GM12878 (cell line): ENCODE measurements around the gene CSH2. TPM values are rescaled to one million over a fixed set of nuclear protein-coding genes. Genes with fewer than 3 reads are reported as not detected.
A peak's percentile ranks its signal among the peaks of the same experiment; 100 is the strongest.
"Not testable (repeated sequence)": the region's sequence is repeated elsewhere in the genome, so short reads cannot be mapped to it uniquely, and the experiment has no call there.

Experiments
- ATAC-seq: fragments of 200-7000 bp; cut with Tn5 transposase; 3 replicates; pipeline ENCODE4 v1.9.1; 2020; ENCODE audit warnings: mild to moderate bottlenecking, moderate library complexity
- BruUV-seq: library from RNA; stranded (reverse); fragments of 400-500 nt; replicated peaks from 2 replicates; lab custom pipeline; 2021; lab: Mats Ljungman, UMichigan
- CTCF ChIA-PET: fragments of 300-600 bp; sonication (Branson Sonifier 250); formaldehyde crosslinking; extraction: SDS; loops from one replicate; lab custom pipeline; 2021; ENCODE audit warnings: inconsistent platforms; lab: Yijun Ruan, JAX
- POLR2A ChIA-PET: fragments of 350-600 bp; formaldehyde crosslinking; extraction: SDS; loops from one replicate; lab custom pipeline; 2021; ENCODE audit warnings: inconsistent platforms; lab: Charles Lee
- RAD21 ChIA-PET: fragments of 300-600 bp; sonication (Branson Sonifier 250); formaldehyde crosslinking; loops from one replicate; lab custom pipeline; 2023; ENCODE audit warnings: antibody characterized with exemption; ENCODE audit not compliant: unreplicated experiment; lab: Charles Lee
- SMC1A ChIA-PET: fragments of 300-600 bp; sonication (Branson Sonifier 250); formaldehyde crosslinking; loops from one replicate; lab custom pipeline; 2023; ENCODE audit not compliant: unreplicated experiment, uncharacterized antibody; lab: Charles Lee
- DNase-seq: peaks from one replicate; pipeline ENCODE4 v3.0.0-alpha.2; 2011; ENCODE audit warnings: low read depth, low spot score
- FAIRE-seq: peaks from 3 replicates; lab custom pipeline; 2011; peaks lifted over from hg19 to GRCh38; lab: Jason Lieb, UNC
- H2AFZ ChIP-seq: 2 replicates; pipeline ENCODE4 v1.6.0; 2011; ENCODE audit warnings: low read depth, low read length, control low read depth; ENCODE audit not compliant: control insufficient read depth
- H3K27ac ChIP-seq: 2 replicates; pipeline ENCODE4 v1.5.1; 2011; ENCODE audit warnings: control low read depth; ENCODE audit not compliant: control insufficient read depth, insufficient read depth
- H3K27me3 ChIP-seq, 2 experiments: replicated peaks in 1 of 2; 2 replicates each; pipeline versions ENCODE4 v1.6.0 to v1.6.1; 2011; ENCODE audit warnings: low read length in 1 of 2; ENCODE audit not compliant: control insufficient read depth in 2 of 2, insufficient read depth in 2 of 2
- H3K36me3 ChIP-seq, 2 experiments: 2 replicates each; pipeline ENCODE4 v1.5.1; 2011; ENCODE audit warnings: low read length in 1 of 2; ENCODE audit not compliant: control insufficient read depth in 2 of 2, insufficient read depth in 2 of 2
- H3K4me1 ChIP-seq: 2 replicates; pipeline ENCODE4 v1.6.1; 2011; ENCODE audit warnings: mild to moderate bottlenecking, low read length, moderate library complexity, mixed read lengths; ENCODE audit not compliant: control insufficient read depth, insufficient read depth
- H3K4me2 ChIP-seq: 2 replicates; pipeline ENCODE4 v1.6.0; 2011; ENCODE audit warnings: control low read depth; ENCODE audit not compliant: control insufficient read depth, insufficient read depth
- H3K4me3 ChIP-seq: fragments of 200-600 bp; sonication (generic); 2 replicates; pipeline ENCODE4 v1.5.1; 2016
- H3K79me2 ChIP-seq: 2 replicates; pipeline ENCODE4 v1.6.0; 2011; ENCODE audit warnings: low read length; ENCODE audit not compliant: control insufficient read depth, insufficient read depth
- H3K9ac ChIP-seq: 2 replicates; pipeline ENCODE4 v1.8.0; 2011; ENCODE audit warnings: low read length, control low read depth, mixed read lengths; ENCODE audit not compliant: control insufficient read depth, insufficient read depth
- H3K9me3 ChIP-seq: replicated peaks from 3 replicates; pipeline ENCODE4 v1.5.1; 2011; ENCODE audit warnings: mild to moderate bottlenecking, low read length; ENCODE audit not compliant: control insufficient read depth, insufficient read depth
- H4K20me1 ChIP-seq: 2 replicates; pipeline ENCODE4 v1.6.0; 2011; ENCODE audit not compliant: control insufficient read depth, insufficient read depth
- BHLHE40 ChIP-seq, 2 experiments: fragments of 450-650 bp in 1 of 2; IDR thresholded peaks; 2 replicates each; pipeline ENCODE4 v1.6.1; 2011 to 2017; ENCODE audit warnings: low read depth in 2 of 2, borderline replicate concordance in 1 of 2, improper control_type of control experiment in 1 of 2, low read length in 1 of 2, mild to moderate bottlenecking in 1 of 2
- IKZF2 ChIP-seq, 2 experiments: fragments of 450-650 bp; IDR thresholded peaks; 2 replicates each; pipeline ENCODE4 v1.6.1; 2017; ENCODE audit warnings: mild to moderate bottlenecking in 2 of 2, moderate library complexity in 2 of 2
- MEF2B ChIP-seq: fragments of 450-650 bp; IDR thresholded peaks from 2 replicates; pipeline ENCODE4 v1.6.1; 2018; ENCODE audit warnings: mild to moderate bottlenecking, moderate library complexity; ENCODE audit not compliant: partially characterized antibody, poor library complexity, severe bottlenecking
- NFIC ChIP-seq: IDR thresholded peaks from 2 replicates; pipeline ENCODE4 v1.6.1; 2012; ENCODE audit warnings: low read depth, mild to moderate bottlenecking, inconsistent platforms, low read length, moderate library complexity
- SPI1 ChIP-seq: IDR thresholded peaks from 2 replicates; pipeline ENCODE4 v1.6.1; 2011; ENCODE audit warnings: low read depth, mild to moderate bottlenecking, low read length, moderate library complexity, borderline replicate concordance; ENCODE audit not compliant: insufficient read depth
- STAT1 ChIP-seq: fragments of 450-650 bp; conservative IDR thresholded peaks from 2 replicates; pipeline ENCODE4 v1.6.1; 2014; ENCODE audit warnings: antibody characterized with exemption, mild to moderate bottlenecking
- WGBS: methylation state at CpG from one replicate; pipeline ENCODE4 v1.1.6; 2016; ENCODE audit warnings: low lambda C conversion rate; ENCODE audit not compliant: insufficient replicate concordance, insufficient coverage; ENCODE audit errors: missing lambda C conversion rate; 5-methylcytosine and 5-hydroxymethylcytosine counted together
- in situ Hi-C: fragments of 300-500 bp; cut with MboI; formaldehyde crosslinking; loops from 9 replicates; pipeline ENCODE4 v1.14.3; 2018; ENCODE audit warnings: mixed read lengths
- intact Hi-C: fragments of 100-400 bp; cut with micrococcal nuclease; formaldehyde crosslinking; loops from one replicate; pipeline ENCODE4 v1.14.2; 2022; ENCODE audit not compliant: unreplicated experiment
- polyA plus RNA-seq, 11 experiments: library from polyadenylated mRNA; depleted of rRNA in 4 of 11; unstranded in 6 of 11; stranded (reverse) in 5 of 11; fragments of >200 nt; fragmentation: Nextera tagmentation in 4 of 11; fragmentation: Illumina TruSeq in 1 of 11; extraction: Ambion mirVana in 4 of 11; extraction: Trizol in 1 of 11; gene quantifications; 1 replicate in 1 of 11; 2 replicates in 10 of 11; pipeline versions ENCODE4 v1.2.1 to v1.2.3, GENCODE V29; 2011 to 2016; ENCODE audit warnings: inconsistent platforms in 2 of 11, missing spikeins in 2 of 11, low read depth in 1 of 11
- total RNA-seq, 4 experiments: library from RNA; depleted of rRNA in 3 of 4; stranded (reverse); fragments of >200 nt in 3 of 4; fragmentation: Illumina TruSeq in 1 of 4; extraction: Trizol in 1 of 4; gene quantifications; 2 replicates each; pipeline versions ENCODE4 v1.2.1 to v1.2.3, GENCODE V29; 2013 to 2021
- TF ChIP-seq, protein P1 (sequence below): IDR thresholded peaks from 2 replicates; pipeline ENCODE4 v1.6.1; 2012; ENCODE audit warnings: mild to moderate bottlenecking, low read depth, low read length
- TF ChIP-seq, protein P2 (sequence below): fragments of 450-650 bp; conservative IDR thresholded peaks from 2 replicates; pipeline ENCODE4 v1.6.1; 2017; ENCODE audit warnings: mild to moderate bottlenecking, moderate library complexity
- TF ChIP-seq, protein P3 (sequence below): fragments of 450-650 bp; IDR thresholded peaks from 2 replicates; pipeline ENCODE4 v1.6.1; 2017; ENCODE audit warnings: low read depth, mild to moderate bottlenecking, moderate library complexity

Gene CSH2
- total and polyA plus RNA-seq, 10 of the 15 experiments (the other 5 are each of a cell fraction or from before 2014, with no cell fraction given), result not detected

DNA sequence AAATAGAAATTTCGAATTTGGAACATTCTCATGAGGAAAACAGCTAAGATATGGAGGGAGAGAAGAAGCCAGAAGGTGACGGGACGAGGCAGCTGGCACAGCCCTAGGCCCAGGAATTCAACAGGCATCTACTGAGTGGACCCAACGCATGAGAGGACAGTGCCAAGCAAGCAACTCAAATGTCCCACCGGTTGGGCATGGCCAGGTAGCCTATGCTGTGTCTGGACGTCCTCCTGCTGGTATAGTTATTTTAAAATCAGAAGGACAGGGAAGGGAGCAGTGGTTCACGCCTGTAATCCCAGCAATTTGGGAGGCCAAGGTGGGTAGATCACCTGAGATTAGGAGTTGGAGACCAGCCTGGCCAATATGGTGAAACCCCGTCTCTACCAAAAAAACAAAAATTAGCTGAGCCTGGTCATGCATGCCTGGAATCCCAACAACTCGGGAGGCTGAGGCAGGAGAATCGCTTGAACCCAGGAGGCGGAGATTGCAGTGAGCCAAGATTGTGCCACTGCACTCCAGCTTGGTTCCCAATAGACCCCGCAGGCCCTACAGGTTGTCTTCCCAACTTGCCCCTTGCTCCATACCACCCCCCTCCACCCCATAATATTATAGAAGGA is 43.2 kb upstream of the CSH2 start (continued):
- TF ChIP-seq, protein P1, sequence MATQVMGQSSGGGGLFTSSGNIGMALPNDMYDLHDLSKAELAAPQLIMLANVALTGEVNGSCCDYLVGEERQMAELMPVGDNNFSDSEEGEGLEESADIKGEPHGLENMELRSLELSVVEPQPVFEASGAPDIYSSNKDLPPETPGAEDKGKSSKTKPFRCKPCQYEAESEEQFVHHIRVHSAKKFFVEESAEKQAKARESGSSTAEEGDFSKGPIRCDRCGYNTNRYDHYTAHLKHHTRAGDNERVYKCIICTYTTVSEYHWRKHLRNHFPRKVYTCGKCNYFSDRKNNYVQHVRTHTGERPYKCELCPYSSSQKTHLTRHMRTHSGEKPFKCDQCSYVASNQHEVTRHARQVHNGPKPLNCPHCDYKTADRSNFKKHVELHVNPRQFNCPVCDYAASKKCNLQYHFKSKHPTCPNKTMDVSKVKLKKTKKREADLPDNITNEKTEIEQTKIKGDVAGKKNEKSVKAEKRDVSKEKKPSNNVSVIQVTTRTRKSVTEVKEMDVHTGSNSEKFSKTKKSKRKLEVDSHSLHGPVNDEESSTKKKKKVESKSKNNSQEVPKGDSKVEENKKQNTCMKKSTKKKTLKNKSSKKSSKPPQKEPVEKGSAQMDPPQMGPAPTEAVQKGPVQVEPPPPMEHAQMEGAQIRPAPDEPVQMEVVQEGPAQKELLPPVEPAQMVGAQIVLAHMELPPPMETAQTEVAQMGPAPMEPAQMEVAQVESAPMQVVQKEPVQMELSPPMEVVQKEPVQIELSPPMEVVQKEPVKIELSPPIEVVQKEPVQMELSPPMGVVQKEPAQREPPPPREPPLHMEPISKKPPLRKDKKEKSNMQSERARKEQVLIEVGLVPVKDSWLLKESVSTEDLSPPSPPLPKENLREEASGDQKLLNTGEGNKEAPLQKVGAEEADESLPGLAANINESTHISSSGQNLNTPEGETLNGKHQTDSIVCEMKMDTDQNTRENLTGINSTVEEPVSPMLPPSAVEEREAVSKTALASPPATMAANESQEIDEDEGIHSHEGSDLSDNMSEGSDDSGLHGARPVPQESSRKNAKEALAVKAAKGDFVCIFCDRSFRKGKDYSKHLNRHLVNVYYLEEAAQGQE, result no peak
- no peak for TF ChIP-seq NFIC
- TF ChIP-seq STAT1, result no peak
- TF ChIP-seq, protein P2, sequence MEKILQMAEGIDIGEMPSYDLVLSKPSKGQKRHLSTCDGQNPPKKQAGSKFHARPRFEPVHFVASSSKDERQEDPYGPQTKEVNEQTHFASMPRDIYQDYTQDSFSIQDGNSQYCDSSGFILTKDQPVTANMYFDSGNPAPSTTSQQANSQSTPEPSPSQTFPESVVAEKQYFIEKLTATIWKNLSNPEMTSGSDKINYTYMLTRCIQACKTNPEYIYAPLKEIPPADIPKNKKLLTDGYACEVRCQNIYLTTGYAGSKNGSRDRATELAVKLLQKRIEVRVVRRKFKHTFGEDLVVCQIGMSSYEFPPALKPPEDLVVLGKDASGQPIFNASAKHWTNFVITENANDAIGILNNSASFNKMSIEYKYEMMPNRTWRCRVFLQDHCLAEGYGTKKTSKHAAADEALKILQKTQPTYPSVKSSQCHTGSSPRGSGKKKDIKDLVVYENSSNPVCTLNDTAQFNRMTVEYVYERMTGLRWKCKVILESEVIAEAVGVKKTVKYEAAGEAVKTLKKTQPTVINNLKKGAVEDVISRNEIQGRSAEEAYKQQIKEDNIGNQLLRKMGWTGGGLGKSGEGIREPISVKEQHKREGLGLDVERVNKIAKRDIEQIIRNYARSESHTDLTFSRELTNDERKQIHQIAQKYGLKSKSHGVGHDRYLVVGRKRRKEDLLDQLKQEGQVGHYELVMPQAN, result no peak

DNA sequence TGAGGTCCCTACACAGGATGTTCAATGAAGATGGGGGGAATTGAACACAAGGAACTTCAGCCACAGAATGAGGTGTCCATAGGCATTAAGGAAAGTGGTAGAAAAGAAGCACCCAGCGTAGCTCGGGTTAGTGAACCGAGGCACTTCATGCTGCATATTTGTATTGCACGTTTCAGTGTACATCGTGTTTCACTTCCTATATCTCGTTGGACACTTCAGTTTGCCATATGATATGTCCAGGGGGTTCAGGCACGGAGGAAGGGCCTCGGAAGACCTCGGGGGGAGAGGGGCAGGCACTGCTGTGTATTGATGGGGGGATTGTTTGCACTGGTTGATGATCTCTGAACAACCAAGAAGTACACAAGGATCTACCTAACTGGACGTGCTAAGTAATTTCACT is 42.3 kb upstream of the CSH2 start:
- ChIA-PET SMC1A (interaction anchor here (1.2 to 14.0 kb wide), 13 partner anchors 8 to 217 kb away, joined by 3 to 248 read pairs (median 5); partner anchors contain the start of genes CD79B and ICAM2), POLR2A (interaction anchor here (1.1 to 1.4 kb wide), 3 partner anchors 30 to 109 kb away, joined by 3 to 4 read pairs (median 4); partner anchors contain the start of gene ICAM2), CTCF (interaction anchor here (0.9 to 17.4 kb wide), 12 partner anchors 11 to 217 kb away, joined by 3 to 481 read pairs (median 6); partner anchors contain the start of genes CD79B, ERN1 and ICAM2), RAD21 (interaction anchor here (1.1 to 9.2 kb wide), 10 partner anchors 16 to 218 kb away, joined by 3 to 288 read pairs (median 6); partner anchors contain the start of genes CD79B and ICAM2)
- TF ChIP-seq, protein P3, sequence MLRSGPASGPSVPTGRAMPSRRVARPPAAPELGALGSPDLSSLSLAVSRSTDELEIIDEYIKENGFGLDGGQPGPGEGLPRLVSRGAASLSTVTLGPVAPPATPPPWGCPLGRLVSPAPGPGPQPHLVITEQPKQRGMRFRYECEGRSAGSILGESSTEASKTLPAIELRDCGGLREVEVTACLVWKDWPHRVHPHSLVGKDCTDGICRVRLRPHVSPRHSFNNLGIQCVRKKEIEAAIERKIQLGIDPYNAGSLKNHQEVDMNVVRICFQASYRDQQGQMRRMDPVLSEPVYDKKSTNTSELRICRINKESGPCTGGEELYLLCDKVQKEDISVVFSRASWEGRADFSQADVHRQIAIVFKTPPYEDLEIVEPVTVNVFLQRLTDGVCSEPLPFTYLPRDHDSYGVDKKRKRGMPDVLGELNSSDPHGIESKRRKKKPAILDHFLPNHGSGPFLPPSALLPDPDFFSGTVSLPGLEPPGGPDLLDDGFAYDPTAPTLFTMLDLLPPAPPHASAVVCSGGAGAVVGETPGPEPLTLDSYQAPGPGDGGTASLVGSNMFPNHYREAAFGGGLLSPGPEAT, result peak; percentile 41; the same call in 1 of the 2 replicates
- TF ChIP-seq SPI1 (peak; percentile 74), BHLHE40 (IDR thresholded peaks at IDR 0.05; ENCODE audit: borderline replicate concordance in 1 of 2, low read depth in 2 of 2, low read length in 1 of 2) (peak; percentile 70 to 91; a peak in 3 of 4 replicates), MEF2B (peak; percentile 62), IKZF2 (IDR thresholded peaks at IDR 0.05) (peak; percentile 24 to 46; a peak in 2 of 4 replicates)
- FAIRE-seq, BruUV-seq, H3K79me2 ChIP-seq, H3K9me3 ChIP-seq, intact Hi-C loops, H4K20me1 ChIP-seq, H3K9ac ChIP-seq, H3K27ac ChIP-seq, DNase-seq, H3K27me3 ChIP-seq, H3K4me3 ChIP-seq, in situ Hi-C loops, H3K4me1 ChIP-seq, H3K36me3 ChIP-seq: not testable (repeated sequence)
- 0% methylated on average over 10 of the region's 10 CpGs for WGBS
- Histone ChIP-seq H3K4me2 (peak overlapping the region; percentile 44; the same call in 1 of the 2 replicates), H2AFZ (peak overlapping the region; percentile 51; the same call in 1 of the 2 replicates)
- peak; percentile 76 for ATAC-seq
